GM06990 (cell line): ENCODE data around the gene HMCN2.

ENCODE experiments used
- DNase-seq: peaks from one replicate; pipeline ENCODE4 v3.0.0-alpha.2; 2011; ENCODE audit not compliant: insufficient read length; ENCODE audit errors: extremely low read depth
- H3K27me3 ChIP-seq: replicated peaks from 2 replicates; pipeline ENCODE4 v1.6.0; 2011; ENCODE audit warnings: low read length; ENCODE audit not compliant: control insufficient read depth, insufficient read depth
- H3K36me3 ChIP-seq: 2 replicates; pipeline ENCODE4 v1.5.1; 2011; ENCODE audit warnings: low read length; ENCODE audit not compliant: control insufficient read depth, insufficient read depth
- H3K4me3 ChIP-seq: replicated peaks from 2 replicates; pipeline ENCODE4 v1.5.1; 2011; ENCODE audit warnings: low read depth, mild to moderate bottlenecking, control low read depth, low read length
- CTCF ChIP-seq: IDR thresholded peaks from 2 replicates; pipeline ENCODE4 v1.5.1; 2011; ENCODE audit warnings: low read length, control low read depth, mild to moderate bottlenecking, inconsistent platforms; ENCODE audit not compliant: insufficient read depth, poor library complexity, severe bottlenecking

HMCN2 gene

GRCh38 chr9:130471411-130472183, 206.0 kb downstream of the HMCN2 start:
- Histone ChIP-seq H3K36me3 (no peaks in the 10 kb centered on the region), H3K4me3 (no peak overlapping the region), H3K27me3 (no peaks in the 10 kb centered on the region; the same call in none of the 2 replicates)
- no peak for TF ChIP-seq CTCF
- no peak for DNase-seq

GRCh38 chr9:130472184-130472705, 206.7 kb downstream of the HMCN2 start:
- Histone ChIP-seq H3K4me3 (no peak overlapping the region), H3K27me3 (no peaks in the 10 kb centered on the region; the same call in none of the 2 replicates), H3K36me3 (no peaks in the 10 kb centered on the region)
- DNase-seq = no peak
- no peak for TF ChIP-seq CTCF

GRCh38 chr9:130473009-130473408, 207.4 kb downstream of the HMCN2 start:
- no peak for TF ChIP-seq CTCF
- no peaks in the 10 kb centered on the region for H3K36me3 ChIP-seq
- no peak overlapping the region for H3K4me3 ChIP-seq
- no peak for DNase-seq
- H3K27me3 ChIP-seq = no peaks in the 10 kb centered on the region; the same call in none of the 2 replicates

- H3K4me3 ChIP-seq = no peak overlapping the region
- TF ChIP-seq CTCF = no peak
- H3K27me3 ChIP-seq = no peaks in the 10 kb centered on the region; the same call in none of the 2 replicates
- DNase-seq = no peak
- H3K36me3 ChIP-seq = no peaks in the 10 kb centered on the region
Observed at GRCh38 chr9:130473566-130473965, 208.0 kb downstream of the HMCN2 start.

- Histone ChIP-seq H3K4me3 (no peak overlapping the region), H3K36me3 (no peaks in the 10 kb centered on the region), H3K27me3 (no peaks in the 10 kb centered on the region; the same call in none of the 2 replicates)
- no peak for DNase-seq
- TF ChIP-seq CTCF = no peak
Observed at GRCh38 chr9:130474106-130474505, 208.5 kb downstream of the HMCN2 start.
